GM21515 (cell line): Measurements from ENCODE around the gene LST1.
"Not testable (repeated sequence)": the region's sequence is repeated elsewhere in the genome, so short reads cannot be mapped to it uniquely, and the experiment has no call there.

Experiments used
- ATAC-seq: cut with Tn5 transposase; IDR thresholded peaks from one replicate; pipeline ENCODE4 v1.9.1; 2021; ENCODE audit not compliant: unreplicated experiment

LST1 gene

DNA sequence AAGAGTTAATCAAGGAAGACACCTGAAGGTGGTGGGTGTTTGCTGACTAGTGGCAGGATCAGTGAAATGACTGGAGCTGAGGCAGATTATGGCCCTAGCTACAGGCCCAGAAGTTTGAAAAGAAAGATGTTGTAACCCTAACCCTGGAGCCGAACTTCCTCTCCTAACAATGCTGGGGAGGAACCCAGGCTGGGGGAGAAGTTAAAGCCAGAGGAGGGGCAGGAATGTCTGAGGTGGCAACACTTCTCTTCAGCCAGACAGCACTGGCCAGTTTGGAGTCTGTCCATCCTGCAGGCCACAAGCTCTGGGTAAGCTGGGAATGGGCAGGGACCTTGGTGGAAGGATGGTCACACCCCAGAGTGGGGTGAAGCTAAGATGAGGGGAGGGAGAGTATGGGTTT, at the start of gene LST1:
Gene LST1 (plus strand): TSS at position 270 of the 400 bp plus-strand sequence. CDS start 1,023 bp downstream, outside the sequence.
- ATAC-seq = no peak

DNA sequence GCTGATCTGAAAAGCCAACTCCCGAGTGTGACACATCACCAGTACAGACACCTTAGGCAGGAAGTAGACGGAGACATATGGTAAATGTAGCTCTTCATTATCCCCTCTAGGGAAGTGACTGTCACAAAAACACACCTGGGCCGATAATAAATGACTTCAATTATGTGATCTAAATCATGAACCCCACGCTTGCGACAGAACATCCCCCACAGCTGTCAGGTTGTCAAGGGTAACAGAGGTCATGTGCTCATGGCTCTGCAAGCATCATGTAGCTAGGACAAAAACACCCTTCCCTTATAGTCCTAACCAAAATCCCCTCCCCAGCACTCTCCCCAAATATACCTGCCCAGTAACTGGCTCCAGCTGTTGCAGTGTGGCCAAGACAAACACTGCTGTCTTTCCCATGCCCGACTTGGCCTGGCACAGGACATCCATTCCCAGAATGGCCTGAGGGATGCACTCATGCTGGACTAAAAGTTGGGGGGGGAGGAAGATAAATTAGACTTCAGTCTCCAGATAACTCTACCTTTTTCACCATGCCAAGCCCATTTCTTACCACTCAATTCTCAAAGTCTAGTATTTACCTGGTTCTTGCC, 47.2 kb upstream of the LST1 start:
- no peak for ATAC-seq

DNA sequence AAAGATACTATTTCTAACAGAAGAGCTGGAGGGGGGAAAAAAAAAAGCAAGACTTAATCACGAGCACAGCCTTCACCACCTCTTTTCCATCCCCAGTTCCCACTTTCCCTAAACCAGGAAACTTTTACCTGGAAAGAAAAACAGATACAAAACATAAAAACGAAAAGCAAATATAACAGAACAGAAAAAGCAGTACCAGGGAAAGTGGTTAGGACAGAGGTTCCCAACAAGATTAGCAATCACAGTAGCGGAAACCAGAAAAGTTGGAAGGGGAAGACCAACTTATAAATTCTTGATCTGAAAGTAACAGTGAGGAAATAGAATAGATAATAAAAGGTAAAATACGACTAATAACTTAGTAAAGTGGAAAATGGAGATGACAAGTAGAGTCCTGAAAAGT, 45.4 kb upstream of the LST1 start:
- no peak for ATAC-seq

DNA sequence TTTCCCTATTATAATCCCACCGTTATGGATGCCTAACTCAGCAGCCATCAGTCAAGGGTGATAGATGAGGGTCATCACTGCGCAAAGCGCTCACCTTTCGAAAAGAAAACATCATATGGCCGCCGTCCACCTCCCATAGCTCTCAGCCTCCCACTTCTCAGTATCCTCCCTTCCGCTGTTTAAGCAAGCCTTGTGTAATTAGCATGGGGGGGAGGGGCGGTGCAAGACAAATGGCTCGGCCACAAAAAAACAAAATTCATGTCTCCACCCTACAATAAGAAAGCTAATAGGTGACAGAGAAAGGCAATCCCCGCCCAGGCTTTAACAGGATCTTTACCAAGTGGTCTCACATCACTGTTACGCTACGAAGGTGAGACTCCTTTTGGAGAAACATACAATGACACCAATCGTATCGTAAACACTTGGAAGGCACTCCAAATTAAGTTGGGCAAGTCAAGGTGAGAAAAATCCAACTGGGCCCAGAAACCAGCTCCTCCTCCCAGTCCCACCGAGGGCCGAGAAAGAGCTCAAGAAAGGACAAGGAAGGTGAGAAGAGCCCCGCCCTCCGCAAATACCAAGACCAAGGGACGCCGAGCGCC, 44.9 kb upstream of the LST1 start:
- peak; percentile 27 for ATAC-seq

DNA sequence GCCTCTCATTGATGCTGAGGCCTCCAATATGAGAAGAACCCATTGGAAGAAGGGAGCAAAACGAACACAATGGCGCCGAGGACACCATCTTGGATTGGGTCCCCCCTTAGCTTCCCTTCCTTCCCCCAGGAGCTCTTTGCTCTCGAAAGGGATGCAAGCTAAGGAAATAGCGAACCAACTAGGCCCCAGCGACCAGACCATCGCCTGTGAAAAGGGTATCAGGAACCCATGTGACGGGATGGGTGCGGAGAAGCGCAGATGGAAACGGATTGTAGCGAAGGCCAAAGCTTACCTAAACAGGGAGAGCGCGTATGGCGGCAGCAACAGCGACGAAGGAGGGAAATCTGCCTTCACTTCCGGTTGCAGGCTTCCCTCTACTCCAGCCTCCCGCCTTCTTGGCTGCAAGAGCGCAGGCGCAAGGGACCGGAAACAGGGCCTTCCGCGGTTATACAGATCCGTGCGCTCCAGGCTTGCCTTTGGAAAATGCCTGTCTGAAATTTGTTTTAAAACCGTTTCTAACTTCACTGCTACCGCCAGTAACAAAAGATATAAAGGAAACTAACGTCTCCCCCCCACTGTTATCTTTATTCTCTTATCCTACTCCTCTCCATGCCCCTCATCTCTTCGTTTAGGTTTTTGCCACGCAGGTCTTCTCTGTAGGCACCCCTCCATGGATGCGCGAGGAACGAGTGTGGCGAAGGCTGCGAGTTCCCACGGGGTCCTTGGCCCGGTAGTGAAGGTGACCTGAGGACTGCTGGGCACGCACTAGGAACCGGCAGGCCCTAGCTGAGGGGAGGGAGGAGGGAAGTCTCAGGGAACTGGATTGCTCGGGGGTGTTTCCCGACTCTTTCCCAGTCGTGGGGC, 44.2 kb upstream of the LST1 start, which contains the start of gene DDX39B:
Gene DDX39B (minus strand): TSS at position 346 of the 864 bp plus-strand sequence. CDS start 1,471 bp downstream, outside the sequence.
- ATAC-seq = peak; percentile 50

DNA sequence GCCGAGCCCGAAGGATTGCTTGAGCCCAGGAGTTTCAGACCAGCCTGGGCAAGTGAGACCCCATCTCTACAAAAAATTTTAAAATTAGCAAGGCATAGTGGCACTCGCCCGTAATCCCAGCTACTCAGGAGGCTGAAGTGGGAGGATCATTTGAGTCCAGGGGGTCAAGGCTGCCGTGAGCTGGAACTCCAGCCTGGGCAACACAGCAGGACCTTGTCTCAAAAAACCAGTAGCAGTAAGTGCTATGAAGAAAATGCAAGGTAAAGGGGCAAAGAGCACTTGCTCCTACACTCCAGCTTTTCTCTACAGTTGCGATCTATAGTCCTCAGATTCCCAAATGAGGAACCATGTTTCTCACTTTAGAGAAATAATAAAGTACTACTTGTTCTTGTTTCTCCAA, 42.4 kb upstream of the LST1 start:
- no peak for ATAC-seq

DNA sequence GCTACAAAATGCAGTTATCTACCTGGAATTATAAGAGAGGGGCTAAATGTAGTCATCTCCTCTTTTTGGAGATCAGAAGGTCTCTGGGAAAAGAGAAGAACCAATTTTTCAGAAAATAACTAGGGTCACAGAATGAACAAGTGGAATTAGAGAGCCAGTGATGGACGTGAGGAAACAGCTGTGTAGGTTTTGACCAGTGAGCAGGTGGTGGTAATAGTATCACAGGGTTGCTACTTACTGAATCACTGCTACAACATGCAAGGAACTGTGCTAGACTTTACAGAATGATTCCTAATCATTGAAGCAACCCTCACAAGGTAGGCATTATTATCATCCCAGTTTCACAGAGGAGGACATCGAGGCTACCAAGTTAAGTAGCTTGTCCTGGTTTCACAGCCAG, 41.4 kb upstream of the LST1 start:
- no peak for ATAC-seq

DNA sequence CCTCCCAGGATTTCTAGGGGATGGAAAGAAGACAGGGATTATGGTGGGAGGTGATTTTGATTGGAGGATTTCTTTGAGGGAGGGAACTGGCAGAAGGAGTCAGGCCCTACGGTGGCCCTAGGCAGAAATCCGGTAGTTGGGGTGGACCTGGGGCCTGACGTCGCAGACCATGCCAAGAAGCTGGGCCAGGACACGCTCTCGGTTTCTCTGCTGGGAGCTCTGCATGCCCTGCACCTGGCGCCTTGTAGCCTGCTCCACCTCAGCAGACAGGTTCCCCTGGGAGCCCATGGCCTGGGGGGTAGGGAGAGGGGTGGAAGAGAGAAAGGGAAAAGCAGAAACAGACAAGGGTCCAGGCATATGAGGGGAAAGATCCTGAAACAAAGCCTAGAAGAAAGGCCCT, 40.8 kb upstream of the LST1 start:
- no peak for ATAC-seq

DNA sequence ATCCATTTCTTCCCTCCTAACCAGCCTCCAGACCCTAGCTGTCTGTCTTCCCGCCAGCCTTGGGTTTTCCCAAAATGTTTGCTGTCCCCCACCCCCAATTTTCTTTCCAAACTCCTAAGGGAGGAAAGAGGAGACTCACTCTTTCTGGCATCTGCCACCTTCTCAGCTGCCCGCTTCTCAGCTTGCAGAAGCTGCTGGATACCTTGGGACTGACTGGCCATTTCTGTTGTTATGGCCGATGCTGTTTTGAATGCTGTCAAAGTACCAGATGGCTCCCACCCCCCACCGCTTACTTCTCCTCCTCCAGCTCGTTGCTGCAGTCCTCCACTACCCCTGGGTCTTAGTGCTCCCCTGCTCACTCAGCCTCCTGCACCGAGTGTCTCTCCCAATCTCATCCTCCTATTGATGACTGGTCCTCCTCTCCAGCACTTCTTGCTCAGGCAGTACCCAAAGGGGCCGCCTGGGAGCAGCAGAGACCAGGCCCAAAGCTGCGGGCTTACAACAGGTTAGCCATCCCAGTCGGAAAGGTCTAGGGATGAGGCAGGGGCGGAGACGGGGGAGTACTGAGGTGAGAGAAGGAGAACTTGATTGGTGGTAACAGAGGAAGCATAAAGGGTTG, 39.6 kb upstream of the LST1 start, which contains the start of gene ATP6V1G2:
Gene ATP6V1G2 (minus strand): TSS at position 270 of the 619 bp plus-strand sequence. CDS start 49 bp downstream, at position 221.
- ATAC-seq = peak; percentile 38

DNA sequence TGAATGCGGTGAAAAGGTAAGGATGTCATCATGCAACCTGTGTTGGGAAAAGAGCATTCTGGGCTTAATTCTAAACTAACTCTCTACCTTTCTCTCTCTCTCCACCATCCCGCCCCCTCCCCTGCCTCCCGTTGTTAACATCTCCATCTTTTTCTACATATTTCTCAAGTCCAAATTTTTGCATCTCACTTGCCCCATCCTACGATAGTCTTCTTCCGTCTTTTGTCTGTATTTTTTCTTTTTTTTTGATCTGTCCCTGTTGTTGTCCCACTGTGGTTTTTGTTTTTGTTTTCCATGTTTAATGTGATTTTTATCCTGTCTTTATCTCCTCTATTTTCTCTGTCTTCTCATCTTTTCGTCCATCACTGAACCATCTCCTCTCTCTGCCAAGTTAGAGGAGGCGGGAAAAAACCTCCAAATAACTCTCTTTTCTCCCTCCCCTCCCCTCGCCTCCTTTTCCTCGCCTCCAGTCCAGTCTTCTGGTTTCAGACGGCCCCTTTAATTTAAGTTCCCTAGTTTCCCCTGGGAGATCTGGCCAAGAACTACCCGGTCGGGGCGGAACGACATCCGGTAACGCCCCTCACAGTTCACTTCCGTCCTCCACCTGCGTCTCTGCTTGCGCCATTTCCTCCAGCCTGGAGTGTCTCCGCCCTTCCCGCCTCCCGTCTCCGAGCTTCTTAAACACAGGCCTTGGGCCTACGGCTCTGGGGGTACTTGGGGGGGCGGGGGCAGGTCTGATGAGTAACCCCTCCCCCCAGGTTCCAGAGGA, 38.9 kb upstream of the LST1 start, which contains the start of gene NFKBIL1:
Gene NFKBIL1 (plus strand): TSS at position 651 of the 769 bp plus-strand sequence. CDS start 87 bp downstream, at position 738.
- peak; percentile 52 for ATAC-seq

DNA sequence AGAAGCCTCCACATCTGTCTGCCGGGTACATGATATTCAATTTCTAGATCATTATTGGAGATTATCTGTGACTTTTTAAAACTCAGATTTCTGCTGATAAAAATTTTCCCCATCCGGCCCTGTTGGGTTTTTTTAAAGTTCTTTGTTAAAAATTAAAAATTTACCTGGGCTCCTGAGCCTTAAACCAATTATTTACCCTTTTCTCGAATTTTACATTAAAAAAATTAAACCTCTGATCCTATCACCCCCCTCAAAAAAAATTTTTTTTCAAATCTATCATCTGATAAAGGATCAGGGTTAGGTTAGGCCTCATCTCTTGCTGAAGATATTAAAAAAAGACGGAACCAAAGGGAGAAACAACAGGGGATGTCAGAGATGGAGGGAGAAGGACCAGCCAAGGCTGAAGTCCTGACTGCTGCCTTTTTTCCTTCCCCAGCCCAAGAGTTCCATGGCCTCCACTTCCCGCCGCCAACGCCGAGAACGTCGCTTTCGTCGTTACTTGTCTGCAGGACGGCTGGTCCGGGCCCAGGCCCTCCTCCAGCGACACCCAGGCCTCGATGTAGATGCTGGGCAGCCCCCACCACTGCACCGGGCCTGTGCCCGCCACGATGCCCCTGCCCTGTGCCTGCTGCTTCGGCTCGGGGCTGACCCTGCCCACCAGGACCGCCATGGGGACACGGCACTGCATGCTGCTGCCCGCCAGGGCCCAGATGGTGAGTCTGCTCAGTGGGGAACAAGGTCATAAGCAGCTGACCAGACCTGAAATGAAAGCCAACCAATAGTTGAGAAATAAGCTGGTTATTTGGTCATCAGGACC, 38.1 kb upstream of the LST1 start:
- ATAC-seq = no peak

DNA sequence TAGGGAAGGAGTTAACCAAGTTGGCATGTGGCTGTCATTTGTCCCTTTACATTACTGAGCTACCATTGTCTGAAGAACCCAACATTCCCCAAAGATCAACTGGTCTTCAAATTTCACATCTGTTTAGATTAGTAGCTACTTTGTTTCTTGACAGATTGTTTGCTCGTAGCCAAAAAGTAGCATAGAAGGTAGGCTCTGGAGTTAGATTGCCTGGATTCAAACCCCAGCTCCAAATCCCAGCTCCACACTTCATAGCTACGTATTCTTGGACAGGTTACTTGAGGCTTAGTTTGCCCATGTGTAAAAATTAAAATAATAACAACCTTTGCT, 37.6 kb upstream of the LST1 start:
- ATAC-seq = no peak

DNA sequence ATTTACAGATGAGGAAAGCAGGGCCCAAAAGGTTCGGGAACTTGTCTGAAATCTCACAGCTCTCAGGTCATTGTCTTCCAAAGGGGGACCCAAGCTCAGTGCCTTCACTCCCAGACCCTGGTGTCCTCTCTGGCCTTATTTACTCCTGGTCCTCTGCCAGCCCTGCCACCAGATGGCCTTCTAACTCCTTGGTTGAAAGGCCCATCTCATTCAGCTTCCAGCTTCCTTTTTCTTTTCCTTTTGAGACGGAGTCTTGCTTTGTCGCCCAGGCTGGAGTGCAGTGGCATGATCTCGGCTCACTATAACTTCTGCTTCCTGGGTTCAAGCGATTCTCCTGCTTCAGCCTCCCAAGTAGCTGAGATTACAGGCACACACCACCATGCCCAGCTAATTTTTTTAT, 34.7 kb upstream of the LST1 start:
- ATAC-seq = not testable (repeated sequence)

DNA sequence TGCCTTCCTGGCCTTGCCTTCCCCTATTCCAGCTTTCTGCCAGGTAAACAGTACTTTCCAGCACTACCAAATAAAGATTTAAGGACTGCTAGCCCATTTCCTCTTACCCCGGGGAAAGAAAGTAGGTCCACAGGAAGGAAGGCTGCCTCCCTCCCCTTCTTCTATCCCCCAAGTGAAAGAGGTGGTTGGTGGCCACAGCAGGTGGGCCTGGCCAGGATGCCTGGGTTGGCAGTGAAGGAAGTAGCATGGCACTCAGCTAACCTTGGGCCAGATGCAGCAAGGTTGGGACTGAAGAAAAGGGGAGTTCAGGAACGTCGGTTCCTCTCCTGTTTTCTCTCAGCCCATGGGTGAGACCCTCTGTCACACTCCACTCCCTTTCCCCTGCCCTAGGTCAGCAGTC, 29.8 kb upstream of the LST1 start:
- no peak for ATAC-seq

DNA sequence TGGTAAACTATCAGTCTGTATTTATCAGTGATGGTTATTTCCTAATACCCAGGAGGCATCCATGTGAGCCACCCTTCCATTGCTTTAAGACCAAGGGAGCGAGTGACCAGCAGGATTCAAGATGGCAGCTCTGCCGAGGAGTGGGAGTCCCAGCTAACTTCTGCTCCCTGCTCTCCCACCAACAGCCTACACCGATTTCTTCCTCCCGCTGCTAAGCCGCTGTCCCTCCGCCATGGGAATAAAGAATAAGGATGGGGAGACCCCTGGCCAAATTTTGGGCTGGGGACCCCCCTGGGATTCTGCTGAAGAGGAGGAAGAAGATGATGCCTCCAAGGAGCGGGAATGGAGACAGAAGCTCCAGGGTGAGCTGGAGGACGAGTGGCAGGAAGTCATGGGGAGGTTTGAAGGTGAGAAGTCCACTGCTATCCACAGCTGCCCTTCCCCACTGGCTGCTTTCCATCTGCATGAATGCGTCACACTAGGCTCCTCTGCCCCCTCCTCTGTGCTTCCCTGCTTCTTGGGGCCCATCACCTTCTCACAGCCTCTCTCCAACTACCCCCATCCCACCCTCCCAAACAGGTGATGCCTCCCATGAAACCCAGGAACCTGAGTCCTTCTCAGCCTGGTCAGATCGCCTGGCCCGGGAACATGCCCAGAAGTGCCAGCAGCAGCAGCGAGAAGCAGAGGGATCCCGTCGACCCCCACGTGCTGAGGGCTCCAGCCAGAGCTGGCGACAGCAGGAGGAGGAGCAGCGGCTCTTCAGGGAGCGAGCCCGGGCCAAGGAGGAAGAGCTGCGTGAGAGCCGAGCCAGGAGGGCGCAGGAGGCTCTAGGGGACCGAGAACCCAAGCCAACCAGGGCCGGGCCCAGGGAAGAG, 28.4 kb upstream of the LST1 start:
- no peak for ATAC-seq

DNA sequence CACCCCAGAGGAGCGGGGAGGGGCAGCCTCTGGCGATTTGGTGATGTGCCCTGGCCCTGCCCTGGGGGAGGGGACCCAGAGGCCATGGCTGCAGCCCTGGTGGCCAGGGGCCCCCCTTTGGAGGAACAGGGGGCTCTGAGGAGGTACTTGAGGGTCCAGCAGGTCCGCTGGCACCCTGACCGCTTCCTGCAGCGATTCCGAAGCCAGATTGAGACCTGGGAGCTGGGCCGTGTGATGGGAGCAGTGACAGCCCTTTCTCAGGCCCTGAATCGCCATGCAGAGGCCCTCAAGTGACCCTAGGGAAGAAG, 27.8 kb upstream of the LST1 start:
- ATAC-seq = no peak

DNA sequence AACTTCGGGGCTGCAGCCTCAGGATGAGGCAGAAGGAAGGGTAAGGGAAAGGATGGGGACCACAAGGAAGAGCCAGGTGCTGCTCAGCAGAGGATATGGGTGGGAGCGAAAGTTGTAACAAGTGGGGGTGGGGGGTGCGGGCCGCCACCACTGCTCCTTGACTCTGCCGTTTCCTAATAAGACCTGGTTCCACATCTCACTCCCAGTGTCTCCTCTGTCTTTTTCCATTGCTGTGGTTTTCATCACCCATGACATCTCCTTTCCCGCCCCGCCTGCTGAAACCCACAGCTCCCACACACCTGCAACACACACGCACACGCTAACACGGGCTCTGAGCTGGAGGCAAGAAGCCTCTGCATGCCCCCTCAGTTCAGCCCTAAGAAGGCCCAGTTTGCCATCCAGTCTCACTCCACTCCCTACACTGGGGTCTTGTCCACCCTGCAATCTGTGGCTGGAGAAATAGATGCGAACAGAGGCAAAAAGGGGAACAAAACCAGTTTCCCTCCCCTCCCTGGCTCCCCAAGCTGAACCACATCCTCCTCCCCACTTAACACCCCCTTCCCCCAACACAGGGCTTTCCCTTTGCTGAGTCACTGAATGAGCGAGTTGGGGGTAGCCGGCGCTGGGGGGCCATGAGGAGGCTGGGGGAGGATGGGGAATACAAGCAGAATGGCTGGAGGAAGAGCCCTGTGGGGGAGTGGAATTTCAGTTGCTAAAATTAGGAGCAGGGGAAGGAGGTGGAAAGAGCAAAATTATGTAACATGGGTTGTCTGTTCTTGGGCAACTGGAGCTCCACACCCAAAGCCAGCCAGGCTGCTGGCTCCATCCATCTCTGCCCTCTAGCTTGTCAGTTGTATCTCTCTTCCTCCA, 27.2 kb upstream of the LST1 start:
- ATAC-seq = peak; percentile 35

DNA sequence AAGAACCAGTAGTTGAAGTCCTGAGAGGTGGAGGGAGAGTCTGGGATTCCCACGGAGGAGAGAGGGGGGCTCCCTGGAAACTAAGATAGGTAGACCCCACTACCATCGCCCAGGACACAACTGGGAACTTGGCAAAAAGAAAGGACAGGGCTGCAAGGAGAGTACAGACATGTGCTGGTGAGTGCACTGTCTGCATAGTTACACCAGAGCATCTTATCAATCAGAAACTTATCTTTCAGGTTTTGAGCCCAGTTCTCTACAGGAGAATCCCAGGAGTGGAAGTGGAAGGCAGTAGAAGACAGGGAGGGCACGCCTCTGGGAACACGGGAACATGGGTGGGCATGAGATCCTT, 26.5 kb upstream of the LST1 start:
- no peak for ATAC-seq
